Cortex of kidney (tissue), 1 donor: ENCODE measurements around the gene DSCAML1.

Experiments
- DNase-seq: peaks from one replicate; lab custom pipeline; 2025; lab: John Stamatoyannopoulos, UW

Gene DSCAML1

GRCh38 chr11:117425679-117426296, 371.2 kb downstream of the DSCAML1 start:
- no peak for DNase-seq

GRCh38 chr11:117424781-117425180, 372.2 kb downstream of the DSCAML1 start:
- no peak for DNase-seq

GRCh38 chr11:117423046-117423575, 373.9 kb downstream of the DSCAML1 start:
- no peak for DNase-seq

GRCh38 chr11:117421476-117421875, 375.5 kb downstream of the DSCAML1 start:
- DNase-seq, result no peak

GRCh38 chr11:117421041-117421440, 376.0 kb downstream of the DSCAML1 start:
- DNase-seq, result no peak

GRCh38 chr11:117420598-117420997, 376.4 kb downstream of the DSCAML1 start:
- DNase-seq, result no peak

GRCh38 chr11:117420143-117420485, 376.9 kb downstream of the DSCAML1 start:
- no peak for DNase-seq

GRCh38 chr11:117419482-117420142, 377.4 kb downstream of the DSCAML1 start:
- DNase-seq, result no peak

GRCh38 chr11:117418737-117419481, 378.1 kb downstream of the DSCAML1 start:
- DNase-seq, result no peak

GRCh38 chr11:117417856-117418255, 379.2 kb downstream of the DSCAML1 start:
- no peak for DNase-seq

GRCh38 chr11:117417342-117417741, 379.7 kb downstream of the DSCAML1 start:
- DNase-seq, result no peak

- DNase-seq, result no peak
These were observed 381.6 kb downstream of the DSCAML1 start for GRCh38 chr11:117415358-117415896.

- no peak for DNase-seq
These were observed 382.3 kb downstream of the DSCAML1 start for GRCh38 chr11:117414724-117415123.

GRCh38 chr11:117413616-117414015, 383.4 kb downstream of the DSCAML1 start:
- no peak for DNase-seq

GRCh38 chr11:117412653-117413275, 384.3 kb downstream of the DSCAML1 start:
- no peak for DNase-seq

GRCh38 chr11:117412176-117412575, 384.8 kb downstream of the DSCAML1 start:
- no peak for DNase-seq

- DNase-seq, result no peak
These were observed 385.3 kb downstream of the DSCAML1 start for GRCh38 chr11:117411736-117412135.

- DNase-seq, result no peak
These were observed 385.9 kb downstream of the DSCAML1 start for GRCh38 chr11:117410861-117411710.

- no peak for DNase-seq
These were observed 386.8 kb downstream of the DSCAML1 start for GRCh38 chr11:117410238-117410637.

- no peak for DNase-seq
These were observed 387.5 kb downstream of the DSCAML1 start for GRCh38 chr11:117409511-117409910.

- no peak for DNase-seq
These were observed 388.7 kb downstream of the DSCAML1 start for GRCh38 chr11:117408356-117408755.
